IMR-90 (cell line): Measurements from ENCODE around the gene KRTAP5-3. TPM values are rescaled to one million over a fixed set of nuclear protein-coding genes. Genes with fewer than 3 reads are reported as not detected.

Experiments
- ATAC-seq: fragments of 200-7000 bp; cut with Tn5 transposase; 2 replicates; pipeline ENCODE4 v1.9.1; 2020; ENCODE audit warnings: low read depth, mild to moderate bottlenecking, moderate library complexity
- BruUV-seq: library from RNA; stranded (reverse); fragments of 400-500 nt; replicated peaks from 2 replicates; lab custom pipeline; 2021; lab: Mats Ljungman, UMichigan
- CTCF ChIA-PET: fragments of 300-600 bp; formaldehyde crosslinking; extraction: SDS; loops from one replicate; lab custom pipeline; 2021; ENCODE audit warnings: antibody characterized with exemption; lab: Yijun Ruan, JAX
- POLR2A ChIA-PET: fragments of 300-600 bp; sonication (Branson Sonifier 250); formaldehyde crosslinking; loops from one replicate; lab custom pipeline; 2022; ENCODE audit warnings: antibody characterized with exemption; ENCODE audit not compliant: unreplicated experiment; lab: Charles Lee
- DNase-seq: peaks from one replicate; pipeline ENCODE4 v3.0.0; 2013
- H2AFZ ChIP-seq: replicated peaks from 2 replicates; pipeline ENCODE3; 2013; ENCODE audit warnings: low read length, mild to moderate bottlenecking; ENCODE audit not compliant: poor library complexity
- H2AK5ac ChIP-seq: 2 replicates; pipeline ENCODE4 v1.6.1; 2013; ENCODE audit warnings: low read depth, low read length, inconsistent platforms
- H2AK9ac ChIP-seq: replicated peaks from 2 replicates; pipeline ENCODE3; 2013; ENCODE audit warnings: mild to moderate bottlenecking, low read depth, low read length, moderate library complexity; ENCODE audit not compliant: poor library complexity
- H2BK120ac ChIP-seq: 2 replicates; pipeline ENCODE4 v1.6.1; 2013; ENCODE audit warnings: low read depth, low read length, inconsistent platforms
- H2BK15ac ChIP-seq: 3 replicates; pipeline ENCODE4 v1.6.1; 2013; ENCODE audit warnings: low read depth, low read length, inconsistent platforms
- H2BK20ac ChIP-seq: 2 replicates; pipeline ENCODE4 v1.6.1; 2013; ENCODE audit warnings: low read depth, mild to moderate bottlenecking, inconsistent platforms, low read length, moderate library complexity
- H2BK5ac ChIP-seq: 2 replicates; pipeline ENCODE4 v1.6.1; 2013; ENCODE audit warnings: mild to moderate bottlenecking, low read depth, low read length, inconsistent platforms; ENCODE audit not compliant: poor library complexity, severe bottlenecking
- H3K14ac ChIP-seq: replicated peaks from 2 replicates; pipeline ENCODE4 v1.6.1; 2013; ENCODE audit warnings: low read depth, low read length, inconsistent platforms
- H3K18ac ChIP-seq: 2 replicates; pipeline ENCODE4 v1.6.1; 2013; ENCODE audit warnings: low read depth, low read length, control low read depth
- H3K23ac ChIP-seq: 2 replicates; pipeline ENCODE4 v1.6.1; 2013; ENCODE audit warnings: low read depth, low read length, inconsistent platforms
- H3K27ac ChIP-seq: 2 replicates; pipeline ENCODE4 v1.5.1; 2013; ENCODE audit warnings: mild to moderate bottlenecking, control low read depth, low read length; ENCODE audit not compliant: insufficient read depth
- H3K27me3 ChIP-seq: 2 replicates; pipeline ENCODE4 v1.6.1; 2013; ENCODE audit warnings: low read length; ENCODE audit not compliant: control insufficient read depth, insufficient read depth
- H3K36me3 ChIP-seq: 2 replicates; pipeline ENCODE4 v1.6.1; 2013; ENCODE audit warnings: low read length, mixed read lengths; ENCODE audit not compliant: control insufficient read depth, insufficient read depth
- H3K4ac ChIP-seq: 2 replicates; pipeline ENCODE4 v1.6.1; 2013; ENCODE audit warnings: low read depth, low read length, inconsistent platforms
- H3K4me1 ChIP-seq: 2 replicates; pipeline ENCODE4 v1.6.1; 2013; ENCODE audit warnings: low read length, mixed read lengths; ENCODE audit not compliant: control insufficient read depth, insufficient read depth
- H3K4me2 ChIP-seq: 2 replicates; pipeline ENCODE4 v1.6.1; 2013; ENCODE audit warnings: low read depth, mild to moderate bottlenecking, control low read depth, low read length, moderate library complexity
- H3K4me3 ChIP-seq: 2 replicates; pipeline ENCODE4 v1.5.1; 2013; ENCODE audit warnings: low read depth, mild to moderate bottlenecking, control low read depth, low read length, moderate library complexity; ENCODE audit not compliant: insufficient read depth
- H3K56ac ChIP-seq: 2 replicates; pipeline ENCODE4 v1.6.1; 2013; ENCODE audit warnings: low read length, inconsistent platforms; ENCODE audit not compliant: insufficient read depth; ENCODE audit errors: extremely low read depth
- H3K79me1 ChIP-seq, 2 experiments: 2 replicates each; pipeline ENCODE4 v1.6.1; 2013; ENCODE audit warnings: low read length in 2 of 2, inconsistent platforms in 1 of 2, low read depth in 1 of 2
- H3K9ac ChIP-seq: 2 replicates; pipeline ENCODE4 v1.6.1; 2013; ENCODE audit warnings: low read depth, low read length, control low read depth
- H3K9me1 ChIP-seq: 2 replicates; pipeline ENCODE4 v1.6.1; 2013; ENCODE audit warnings: low read length, inconsistent platforms; ENCODE audit not compliant: insufficient read depth
- H3K9me3 ChIP-seq: 2 replicates; pipeline ENCODE4 v1.6.1; 2013; ENCODE audit warnings: low read length; ENCODE audit not compliant: control insufficient read depth, insufficient read depth
- H4K20me1 ChIP-seq: 2 replicates; pipeline ENCODE4 v1.6.1; 2013; ENCODE audit warnings: low read length, inconsistent platforms; ENCODE audit not compliant: insufficient read depth
- H4K5ac ChIP-seq: 2 replicates; pipeline ENCODE4 v1.6.1; 2013; ENCODE audit warnings: mild to moderate bottlenecking, low read depth, low read length, control low read depth
- H4K8ac ChIP-seq, 2 experiments: 2 replicates each; pipeline ENCODE4 v1.6.1; 2013; ENCODE audit warnings: low read depth in 2 of 2, low read length in 2 of 2, control low read depth in 1 of 2, inconsistent platforms in 1 of 2
- H4K91ac ChIP-seq: 2 replicates; pipeline ENCODE4 v1.6.1; 2013; ENCODE audit warnings: low read depth, low read length, inconsistent platforms; ENCODE audit not compliant: insufficient read depth
- BHLHE40 ChIP-seq: fragments of 150-350 bp; IDR thresholded peaks from 2 replicates; pipeline ENCODE4 v1.6.1; 2016; ENCODE audit warnings: mild to moderate bottlenecking, low read depth, low read length
- CEBPB ChIP-seq: IDR thresholded peaks from 2 replicates; pipeline ENCODE4 v1.6.1; 2012; ENCODE audit warnings: low read depth, low read length, improper control_type of control experiment
- CHD1 ChIP-seq: IDR thresholded peaks from 2 replicates; pipeline ENCODE4 v1.6.1; 2012; ENCODE audit warnings: low read depth, low read length, improper control_type of control experiment
- CTCF ChIP-seq: conservative IDR thresholded peaks from 2 replicates; pipeline ENCODE4 v1.5.1; 2012; ENCODE audit warnings: mild to moderate bottlenecking, low read depth, low read length, improper control_type of control experiment
- ELK1 ChIP-seq: fragments of 150-350 bp; IDR thresholded peaks from 2 replicates; pipeline ENCODE4 v1.6.1; 2016; ENCODE audit warnings: low read depth, mild to moderate bottlenecking, low read length, moderate library complexity, borderline replicate concordance
- FOS ChIP-seq: fragments of 150-350 bp; IDR thresholded peaks from 2 replicates; pipeline ENCODE4 v1.6.1; 2016; ENCODE audit warnings: low read depth, low read length
- MAFK ChIP-seq: IDR thresholded peaks from 2 replicates; pipeline ENCODE4 v1.6.1; 2012; ENCODE audit warnings: low read depth, low read length, improper control_type of control experiment
- MAZ ChIP-seq: IDR thresholded peaks from 2 replicates; pipeline ENCODE4 v1.6.1; 2012; ENCODE audit warnings: low read depth, mild to moderate bottlenecking, low read length, improper control_type of control experiment, moderate library complexity, borderline replicate concordance
- MXI1 ChIP-seq: IDR thresholded peaks from 2 replicates; pipeline ENCODE4 v1.6.1; 2012; ENCODE audit warnings: low read depth, mild to moderate bottlenecking, low read length, moderate library complexity, borderline replicate concordance
- NFE2L2 ChIP-seq: fragments of 150-350 bp; IDR thresholded peaks from 2 replicates; pipeline ENCODE4 v1.6.1; 2016; ENCODE audit warnings: low read depth, mild to moderate bottlenecking, low read length
- POLR2A ChIP-seq: IDR thresholded peaks from 2 replicates; pipeline ENCODE4 v1.6.1; 2012; ENCODE audit warnings: mild to moderate bottlenecking, low read depth, low read length
- RAD21 ChIP-seq: IDR thresholded peaks from 2 replicates; pipeline ENCODE4 v1.6.1; 2012; ENCODE audit warnings: low read length, improper control_type of control experiment
- RCOR1 ChIP-seq: IDR thresholded peaks from 2 replicates; pipeline ENCODE4 v1.6.1; 2012; ENCODE audit warnings: mild to moderate bottlenecking, low read length, improper control_type of control experiment; ENCODE audit not compliant: insufficient replicate concordance
- RFX5 ChIP-seq: IDR thresholded peaks from 2 replicates; pipeline ENCODE4 v1.8.0; 2012; ENCODE audit warnings: low read depth, mild to moderate bottlenecking, low read length, moderate library complexity
- SMC3 ChIP-seq: fragments of 150-350 bp; IDR thresholded peaks from 2 replicates; pipeline ENCODE4 v1.6.1; 2016; ENCODE audit warnings: low read depth, mild to moderate bottlenecking, antibody characterized with exemption, low read length, moderate library complexity
- USF2 ChIP-seq: fragments of 150-350 bp; IDR thresholded peaks from 2 replicates; pipeline ENCODE4 v1.6.1; 2017; ENCODE audit warnings: mild to moderate bottlenecking, antibody characterized with exemption, low read length, low read depth
- WGBS, 2 experiments: methylation state at CpG; one replicate each; pipeline versions ENCODE4 v1.1.5 to v1.1.7; 2013; ENCODE audit warnings: missing lambda C conversion rate in 2 of 2; ENCODE audit not compliant: insufficient read length in 1 of 2; ENCODE audit errors: extremely low coverage in 2 of 2; 5-methylcytosine and 5-hydroxymethylcytosine counted together
- dilution Hi-C: fragments of 300-500 bp; cut with HindIII; formaldehyde crosslinking; loops from one replicate; pipeline ENCODE4 v1.14.3; 2018; ENCODE audit warnings: low sequenced_read_pairs; ENCODE audit not compliant: unreplicated experiment
- in situ Hi-C: fragments of 300-500 bp; cut with MboI; formaldehyde crosslinking; loops from 3 replicates; pipeline ENCODE4 v1.14.3; 2019; ENCODE audit warnings: low sequenced_read_pairs, inconsistent platforms, mixed read lengths
- intact Hi-C: fragments of 100-400 bp; cut with micrococcal nuclease; formaldehyde crosslinking; loops from 2 replicates; pipeline ENCODE4 v1.10.0; 2022
- polyA plus RNA-seq, 3 experiments: library from polyadenylated mRNA; depleted of rRNA; stranded (reverse); fragments of >200 nt; gene quantifications; 2 replicates each; pipeline ENCODE4 v1.2.3, GENCODE V29; 2012; ENCODE audit warnings: low replicate concordance in 1 of 3
- total RNA-seq: library from RNA; depleted of rRNA; stranded (reverse); fragments of >200 nt; gene quantifications from 2 replicates; pipeline ENCODE4 v1.2.3, GENCODE V29; 2012

The KRTAP5-3 gene
- total and polyA plus RNA-seq, 2 of the 4 experiments (the other 2 are of a cell fraction): not detected

GRCh38 chr11:1643146-1643690 is 35.0 kb upstream of the KRTAP5-3 start:
- no peak overlapping the region for H3K14ac ChIP-seq
- H2BK15ac ChIP-seq: no peak overlapping the region
- ATAC-seq (no peak), DNase-seq (no peak)
- no TSS peak for BruUV-seq
- dilution Hi-C loops (no loop called here), in situ Hi-C loops (no loop called here), intact Hi-C loops (no loop called here)
- no peak overlapping the region for H3K23ac ChIP-seq
- CTCF ChIA-PET: interaction anchor here (0.8 kb wide), 1 partner anchor 10 kb away, joined by 3 read pairs; no protein-coding TSS in a partner anchor
- no peaks in the 10 kb centered on the region for H3K9me3 ChIP-seq
- no peak overlapping the region for H3K18ac ChIP-seq
- H3K4me1 ChIP-seq: no peaks in the 10 kb centered on the region
- H2AK5ac ChIP-seq: no peak overlapping the region
- H3K79me1 ChIP-seq: no peaks in the 10 kb centered on the region
- TF ChIP-seq USF2 (no peak), SMC3 (no peak), MAFK (no peak), CTCF (no peak), NFE2L2 (no peak), RFX5 (no peak), POLR2A (no peak), CEBPB (no peak), MXI1 (no peak), BHLHE40 (no peak), FOS (no peak), MAZ (no peak), RCOR1 (no peak), ELK1 (no peak), RAD21 (no peak), CHD1 (no peak)
- peaks cover 46% of the 10 kb centered on the region for H3K27me3 ChIP-seq
- H2AK9ac ChIP-seq: no peak overlapping the region
- H3K27ac ChIP-seq: no peak overlapping the region
- H3K56ac ChIP-seq: no peak overlapping the region
- no peak overlapping the region for H3K4ac ChIP-seq
- H3K4me2 ChIP-seq: no peak overlapping the region
- H2BK120ac ChIP-seq: no peak overlapping the region
- no peak overlapping the region for H3K9ac ChIP-seq
- H2AFZ ChIP-seq: no peak overlapping the region
- H3K9me1 ChIP-seq: no peaks in the 10 kb centered on the region
- no peak overlapping the region for H2BK5ac ChIP-seq
- H4K8ac ChIP-seq: no peak overlapping the region
- WGBS, 2 experiments: 96% methylated on average over 12 of the region's 20 CpGs; no CpG with 5 or more reads in 1 of the 2 experiments
- H4K91ac ChIP-seq: no peak overlapping the region
- H4K5ac ChIP-seq: no peak overlapping the region
- no peaks in the 10 kb centered on the region for H3K36me3 ChIP-seq
- POLR2A ChIA-PET: no interaction called here
- no peak overlapping the region for H2BK20ac ChIP-seq
- H3K4me3 ChIP-seq: no peak overlapping the region
- H4K20me1 ChIP-seq: no peaks in the 10 kb centered on the region
